NCI-H187 treated with DMSO at 0.1 percent for 48 hours (cell line): ENCODE results near the gene KIF12.
"Not testable (repeated sequence)": the region's sequence is repeated elsewhere in the genome, so short reads cannot be mapped to it uniquely, and the experiment has no call there.

Source experiments
- DNase-seq: peaks from one replicate; lab custom pipeline; 2025; lab: John Stamatoyannopoulos, UW

KIF12 gene

DNA sequence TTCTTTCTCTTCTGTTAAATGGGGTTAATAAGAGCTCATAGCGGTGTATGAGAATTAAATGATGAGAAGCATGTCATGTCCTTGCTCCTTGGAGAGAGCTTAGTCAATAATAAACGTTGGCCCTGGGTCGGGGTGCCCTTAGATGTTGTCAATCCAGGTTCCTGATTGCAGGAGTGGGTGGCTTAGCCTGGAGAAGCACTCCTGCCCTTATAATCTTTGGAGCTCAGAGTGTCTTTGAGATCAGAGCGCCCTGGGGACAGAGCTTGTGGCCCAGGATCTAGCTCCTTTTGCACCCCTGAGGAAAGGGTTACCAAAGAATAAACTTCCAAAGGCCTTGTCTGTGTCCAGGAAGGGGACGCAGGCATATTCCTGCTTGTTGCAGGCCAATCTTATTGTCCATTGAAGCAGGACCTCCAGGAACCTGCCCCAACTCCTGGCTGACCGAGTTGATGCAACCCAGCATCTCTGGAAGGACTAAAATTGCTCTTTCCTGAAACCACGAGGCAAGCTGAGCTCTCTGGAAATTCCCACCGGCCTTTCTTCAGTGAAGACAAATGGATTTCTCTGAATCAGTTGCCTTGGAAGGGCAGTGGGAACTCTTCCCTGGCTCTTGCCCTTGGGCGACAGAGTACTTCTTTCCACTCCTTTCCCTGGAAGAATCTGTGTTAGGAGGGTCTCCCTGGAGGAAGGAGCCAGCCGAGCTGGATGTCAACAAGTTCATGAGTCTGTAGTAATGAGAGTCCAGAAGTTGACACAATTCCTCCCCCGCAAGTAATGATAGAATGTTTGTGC lies 14.6 kb downstream of the KIF12 start:
- DNase-seq: no peak

DNA sequence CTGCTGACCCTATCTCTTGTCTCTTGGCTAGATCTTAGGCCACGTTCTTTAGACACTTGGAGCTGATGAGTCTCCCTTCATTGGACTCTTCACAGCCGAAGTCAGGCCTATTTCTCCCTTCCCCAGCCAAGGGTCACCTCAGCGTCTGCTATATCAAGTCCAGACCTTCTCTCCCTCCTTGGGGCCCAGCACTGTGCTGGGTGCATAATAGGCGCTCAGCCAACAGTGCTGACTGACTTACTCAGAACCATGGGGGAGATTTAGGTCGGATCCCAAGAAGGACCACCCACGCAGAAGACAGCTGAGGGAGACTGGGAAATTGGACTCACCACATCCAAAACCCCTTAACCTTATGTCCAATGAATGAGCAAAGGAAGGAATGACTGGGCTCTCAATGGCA lies 15.4 kb downstream of the KIF12 start:
- no peak for DNase-seq

DNA sequence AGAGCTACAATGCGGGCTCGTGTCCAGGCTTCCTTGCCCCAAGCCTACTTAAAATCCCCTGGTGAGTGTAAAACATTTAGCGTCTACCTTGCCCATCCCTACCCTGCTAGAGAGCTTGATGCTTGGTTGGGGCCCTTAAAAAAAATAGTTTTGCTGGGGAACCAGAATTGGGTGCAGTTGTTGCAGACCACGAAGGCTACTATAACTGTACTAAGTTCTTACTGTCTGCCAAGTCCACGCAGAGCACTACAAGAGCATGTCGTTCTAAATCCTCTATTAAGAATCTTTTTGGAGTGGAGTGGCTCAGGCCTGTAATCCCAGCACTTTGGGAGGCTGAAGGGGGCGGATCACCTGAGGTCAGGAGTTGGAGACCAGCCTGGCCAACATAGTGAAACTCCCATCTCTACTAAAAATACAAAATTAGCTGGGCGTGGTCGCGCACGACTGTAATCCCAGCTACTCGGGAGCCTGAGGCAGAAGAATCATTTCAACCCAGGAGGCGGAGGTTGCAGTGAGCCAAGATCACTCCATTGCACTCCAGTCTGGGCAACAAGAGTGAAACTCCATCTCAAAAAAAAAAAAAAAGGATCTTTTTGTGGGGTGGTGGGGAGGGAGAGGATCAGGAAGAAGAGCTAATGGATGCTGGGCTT lies 16.2 kb downstream of the KIF12 start:
- DNase-seq: not testable (repeated sequence)

DNA sequence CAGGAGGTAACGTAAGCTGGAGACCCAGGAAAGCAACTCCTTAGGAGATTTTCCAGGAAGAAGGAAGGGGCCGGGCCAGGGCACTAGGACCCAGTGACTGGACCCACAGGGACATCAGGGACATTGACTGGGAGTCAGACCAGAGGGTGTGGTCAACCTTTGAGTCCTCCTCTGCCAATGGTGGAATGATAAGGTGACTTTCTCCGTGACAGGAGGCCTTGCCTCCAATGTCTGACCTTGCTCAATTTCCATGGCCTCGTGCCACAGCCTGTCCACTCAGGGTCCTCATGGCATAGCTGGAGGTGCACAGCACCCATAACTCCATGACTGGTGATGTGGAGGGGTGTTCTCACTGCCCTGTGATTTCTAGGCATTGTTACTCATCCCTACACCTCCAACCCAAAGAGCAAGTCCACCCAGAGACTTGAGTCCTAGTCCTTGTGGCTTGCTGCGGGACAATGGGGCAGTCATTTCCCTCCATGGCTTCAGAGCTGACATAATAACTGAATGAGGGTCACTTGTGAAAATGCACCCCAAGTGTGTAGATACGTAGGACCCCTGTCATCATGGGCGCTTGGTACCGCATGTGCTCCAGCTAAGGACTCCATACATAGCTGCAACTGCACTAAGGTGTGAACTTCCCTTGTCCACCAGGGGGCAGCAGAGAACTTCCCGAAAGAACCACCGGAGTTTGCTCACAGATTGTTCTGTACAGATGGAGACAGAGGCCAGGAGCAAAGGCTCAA lies 16.9 kb downstream of the KIF12 start:
- DNase-seq: no peak

DNA sequence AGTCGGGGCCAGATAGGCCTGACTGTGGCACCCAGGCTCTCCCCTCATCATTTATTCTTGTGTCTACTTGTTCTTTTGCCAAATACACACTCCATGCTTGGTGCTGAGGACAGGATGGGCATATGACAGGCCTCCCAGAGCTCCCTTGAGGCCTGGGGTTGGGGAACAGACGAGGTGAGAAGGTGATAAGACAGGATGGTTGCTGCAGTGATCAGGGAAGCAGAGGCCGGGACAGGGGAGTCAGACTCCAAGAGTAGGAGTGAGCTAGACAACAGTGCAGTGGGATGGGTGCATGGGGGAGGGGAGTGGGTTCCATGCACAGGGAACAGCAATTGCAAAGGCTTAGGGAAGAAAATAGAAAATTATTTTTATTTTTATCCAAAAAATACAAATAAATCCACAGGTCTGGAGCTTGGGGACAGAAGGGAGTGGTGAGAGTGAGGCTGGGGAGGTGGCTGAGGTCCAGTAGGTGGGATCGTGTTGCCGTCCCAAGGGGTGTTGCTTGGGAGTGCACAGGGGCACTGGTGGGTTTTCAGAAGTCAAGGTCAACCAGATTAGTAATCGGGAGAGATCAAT lies 17.6 kb downstream of the KIF12 start:
- DNase-seq: no peak

DNA sequence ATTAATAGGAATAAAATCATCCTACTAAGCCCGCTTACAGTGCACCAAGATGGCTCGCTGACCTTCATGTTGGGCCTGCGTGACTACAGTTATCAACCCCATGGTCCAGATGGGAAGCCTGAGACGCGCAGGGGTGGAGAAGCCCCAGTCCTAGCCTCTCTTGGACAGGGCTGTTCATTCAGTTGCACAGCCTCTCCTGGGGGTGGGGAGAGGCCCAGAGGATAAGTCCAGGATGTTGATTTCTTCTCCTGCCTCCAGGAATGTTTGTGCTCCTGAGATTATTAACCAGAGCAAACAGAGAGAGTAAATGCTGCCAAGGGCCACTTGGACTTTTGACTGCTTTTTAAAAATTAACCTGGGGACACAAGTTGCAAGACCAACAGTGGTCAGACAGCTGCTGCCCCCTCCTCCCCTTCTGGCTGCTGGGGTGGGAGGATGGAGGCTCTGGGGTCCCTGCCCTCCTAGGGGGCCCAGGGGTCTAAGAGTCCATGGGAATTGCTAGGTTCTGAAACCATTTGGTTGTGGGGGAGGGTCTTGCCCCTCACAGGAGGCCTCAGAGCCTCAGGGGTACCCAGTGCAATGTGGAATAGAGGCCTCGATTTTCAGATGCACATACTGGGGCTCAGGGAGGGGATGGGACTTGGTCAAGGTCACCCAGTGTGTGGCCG lies 18.2 kb downstream of the KIF12 start:
- DNase-seq: no peak

DNA sequence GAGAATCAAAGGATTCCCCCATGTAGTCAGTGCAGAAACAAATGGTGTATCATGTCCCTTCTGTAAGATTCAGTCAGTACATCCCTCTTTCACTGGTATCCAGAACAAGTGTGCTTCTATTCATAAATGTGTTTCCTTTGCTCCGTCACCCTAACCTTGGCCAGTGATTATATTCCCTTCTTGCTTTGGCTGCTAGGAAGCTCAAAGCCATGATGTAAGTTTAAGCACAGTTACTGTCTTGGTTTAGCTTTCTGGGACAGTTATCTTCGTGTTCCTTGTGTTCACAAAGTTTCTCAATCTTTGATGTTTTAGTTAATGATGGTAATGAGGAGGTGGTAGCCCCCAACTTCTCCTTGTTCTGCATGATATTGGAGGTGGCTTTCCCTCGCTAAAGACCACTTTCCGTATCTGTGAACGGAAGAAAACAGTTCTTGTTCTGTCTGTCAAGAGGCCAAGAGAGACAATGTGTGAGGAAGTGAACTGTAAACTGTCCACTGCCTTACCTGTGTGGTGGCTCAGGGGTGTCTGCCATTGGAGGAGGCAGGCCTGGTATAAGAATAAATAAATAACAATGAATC lies 18.8 kb downstream of the KIF12 start:
- DNase-seq: no peak

DNA sequence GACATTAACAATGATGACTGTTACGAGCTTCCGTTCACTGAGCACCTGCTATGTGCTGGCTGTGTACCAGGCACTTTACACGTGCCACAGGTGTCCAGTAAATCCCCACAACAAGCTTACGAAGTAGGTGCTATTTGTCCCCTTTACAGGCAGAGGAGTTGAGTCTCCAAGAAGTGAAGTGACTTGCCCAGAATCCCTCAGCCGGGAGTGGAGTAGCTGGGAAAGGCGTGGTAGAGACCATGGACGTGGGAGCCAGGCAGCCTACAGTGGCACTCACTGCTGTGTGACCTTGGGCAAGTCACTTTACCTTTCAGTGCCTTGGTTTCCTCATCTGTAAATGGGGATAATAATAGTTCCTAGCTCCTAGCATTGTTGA lies 20.3 kb downstream of the KIF12 start:
- DNase-seq: no peak

DNA sequence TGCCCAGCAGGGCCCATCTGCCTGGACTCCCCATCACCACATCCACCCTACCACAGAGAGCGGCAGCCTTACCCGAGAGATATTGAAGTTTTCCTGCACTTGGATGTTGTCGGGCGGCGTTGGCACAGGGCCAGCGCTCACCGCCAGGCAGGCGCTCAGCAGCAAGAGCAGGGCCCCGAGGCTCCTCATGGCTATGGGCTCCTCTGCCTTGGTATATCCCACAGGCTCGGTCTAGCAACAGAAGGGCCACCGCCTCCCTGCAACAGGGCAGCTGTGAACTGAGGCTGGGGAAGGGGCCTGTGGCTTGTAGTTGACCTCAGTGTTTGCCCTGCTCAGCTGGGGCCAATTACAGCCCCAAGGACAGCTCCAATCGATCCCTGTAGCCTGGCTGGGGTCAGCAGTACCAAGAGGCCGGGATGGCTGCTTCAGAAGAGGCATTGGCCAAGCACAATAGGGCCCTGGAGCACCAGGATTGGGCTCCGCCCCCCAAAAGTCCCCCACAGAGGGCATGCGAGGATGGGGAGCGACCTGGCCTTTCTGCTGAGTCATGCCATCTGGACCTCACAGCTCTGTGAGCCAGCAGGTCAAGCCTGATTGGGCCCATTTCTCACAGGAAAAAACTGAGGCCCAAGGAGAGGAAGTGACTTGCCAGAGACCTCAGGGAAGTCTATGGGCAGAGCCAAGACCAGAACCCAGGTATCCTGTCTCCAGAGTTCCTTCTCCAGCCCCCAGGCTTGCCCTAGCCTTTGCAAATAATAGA lies 20.9 kb downstream of the KIF12 start, which contains the start of gene AMBP:
Gene AMBP, minus strand, starts transcription at position 280 of the 760 bp plus-strand sequence. Its CDS starts 91 bp downstream, at position 189.
- DNase-seq: no peak

DNA sequence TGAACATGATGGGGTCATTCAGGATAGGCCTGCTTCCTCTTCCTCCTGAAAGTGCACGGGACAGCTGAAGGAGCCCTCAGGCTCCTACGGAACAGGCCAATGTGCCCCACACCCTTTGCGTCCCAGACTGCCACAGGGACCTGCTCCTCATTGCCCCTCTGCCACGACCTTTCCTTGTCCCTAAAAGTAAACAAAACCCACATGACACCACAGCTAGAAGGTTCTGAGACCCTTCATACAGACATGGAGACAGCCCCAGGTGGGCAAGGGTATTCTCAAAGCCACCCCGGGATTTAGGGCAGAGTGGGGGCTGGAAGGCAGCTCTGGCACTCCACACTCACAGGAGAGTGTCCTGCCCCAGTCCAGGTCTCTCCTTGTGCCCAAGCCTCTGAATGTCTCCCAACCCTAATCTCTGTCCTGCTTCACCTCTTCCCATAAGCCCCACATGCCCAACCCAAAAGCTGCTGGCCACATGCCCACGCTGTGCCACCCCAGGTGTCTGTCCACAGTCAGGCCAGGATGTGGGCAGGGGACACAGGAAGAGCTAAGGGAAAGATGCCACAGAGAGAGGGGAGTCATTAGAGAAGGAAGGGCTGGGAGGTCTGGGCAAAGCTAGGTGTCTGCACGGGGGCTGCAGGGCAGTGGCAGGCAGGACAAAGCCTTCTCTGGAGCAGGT lies 21.8 kb downstream of the KIF12 start:
- no peak for DNase-seq

DNA sequence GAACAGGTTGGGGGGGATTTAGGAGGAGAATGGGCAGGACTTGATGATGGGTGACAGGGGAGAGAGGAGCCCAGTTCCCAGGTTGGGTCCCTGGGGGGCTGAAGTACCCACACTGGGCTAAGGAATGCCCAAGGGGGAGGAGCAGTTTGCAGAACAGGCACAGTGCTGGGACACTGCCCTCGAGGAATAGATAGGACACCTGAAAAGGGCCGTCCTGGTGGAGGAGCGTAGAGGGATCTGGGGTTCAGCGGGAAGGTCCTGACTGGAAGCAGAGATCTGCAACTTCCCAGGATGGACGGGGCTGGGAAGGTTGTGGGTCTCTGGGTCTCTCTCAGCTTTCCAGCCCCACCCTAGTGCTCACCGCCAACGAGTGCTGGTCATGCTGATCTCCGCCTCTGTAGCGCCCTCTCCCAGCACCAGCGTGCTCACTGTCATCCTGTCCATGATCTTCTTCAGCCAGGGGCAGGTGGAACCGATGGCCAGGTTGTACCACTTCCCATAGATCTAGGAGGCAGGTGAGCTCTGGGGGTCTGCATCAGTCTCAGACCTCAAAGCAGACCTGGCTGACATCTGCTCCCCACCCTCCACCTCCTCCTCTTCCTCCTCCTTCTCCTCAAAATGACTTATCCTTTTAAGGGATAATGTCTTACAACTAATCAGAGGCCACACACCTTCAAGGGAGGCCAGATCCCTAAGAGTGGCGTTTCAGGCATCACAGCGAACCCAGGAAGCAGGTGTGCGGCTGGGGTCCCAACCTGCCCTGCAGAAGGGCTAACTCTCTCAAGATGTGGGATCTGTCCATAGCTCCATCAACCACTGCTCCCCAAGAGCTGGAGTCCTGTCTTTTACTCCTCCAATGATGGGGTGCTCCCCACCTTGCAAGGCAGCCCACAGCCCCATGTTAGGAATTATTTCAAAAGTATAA lies 22.6 kb downstream of the KIF12 start:
- DNase-seq: no peak

DNA sequence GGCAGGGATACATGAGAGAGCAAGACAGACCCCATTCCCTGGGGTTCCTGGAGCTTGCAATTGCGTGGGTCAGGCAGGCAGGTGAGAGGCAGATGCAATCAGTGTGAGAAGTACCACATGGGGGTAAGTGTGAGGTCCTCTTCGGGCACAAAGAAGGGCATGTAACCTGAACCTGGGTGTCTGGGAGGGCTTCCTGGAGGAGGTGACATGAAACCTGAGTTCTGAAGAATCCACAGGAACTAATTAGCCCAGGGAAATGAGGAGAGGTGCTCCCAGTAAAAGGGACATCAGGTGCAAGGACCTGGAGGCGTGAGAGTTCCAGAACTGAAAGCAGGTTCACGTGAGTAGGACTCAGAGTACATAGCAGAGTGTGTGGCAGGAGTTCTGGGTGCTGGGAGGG lies 23.5 kb downstream of the KIF12 start:
- DNase-seq: no peak

DNA sequence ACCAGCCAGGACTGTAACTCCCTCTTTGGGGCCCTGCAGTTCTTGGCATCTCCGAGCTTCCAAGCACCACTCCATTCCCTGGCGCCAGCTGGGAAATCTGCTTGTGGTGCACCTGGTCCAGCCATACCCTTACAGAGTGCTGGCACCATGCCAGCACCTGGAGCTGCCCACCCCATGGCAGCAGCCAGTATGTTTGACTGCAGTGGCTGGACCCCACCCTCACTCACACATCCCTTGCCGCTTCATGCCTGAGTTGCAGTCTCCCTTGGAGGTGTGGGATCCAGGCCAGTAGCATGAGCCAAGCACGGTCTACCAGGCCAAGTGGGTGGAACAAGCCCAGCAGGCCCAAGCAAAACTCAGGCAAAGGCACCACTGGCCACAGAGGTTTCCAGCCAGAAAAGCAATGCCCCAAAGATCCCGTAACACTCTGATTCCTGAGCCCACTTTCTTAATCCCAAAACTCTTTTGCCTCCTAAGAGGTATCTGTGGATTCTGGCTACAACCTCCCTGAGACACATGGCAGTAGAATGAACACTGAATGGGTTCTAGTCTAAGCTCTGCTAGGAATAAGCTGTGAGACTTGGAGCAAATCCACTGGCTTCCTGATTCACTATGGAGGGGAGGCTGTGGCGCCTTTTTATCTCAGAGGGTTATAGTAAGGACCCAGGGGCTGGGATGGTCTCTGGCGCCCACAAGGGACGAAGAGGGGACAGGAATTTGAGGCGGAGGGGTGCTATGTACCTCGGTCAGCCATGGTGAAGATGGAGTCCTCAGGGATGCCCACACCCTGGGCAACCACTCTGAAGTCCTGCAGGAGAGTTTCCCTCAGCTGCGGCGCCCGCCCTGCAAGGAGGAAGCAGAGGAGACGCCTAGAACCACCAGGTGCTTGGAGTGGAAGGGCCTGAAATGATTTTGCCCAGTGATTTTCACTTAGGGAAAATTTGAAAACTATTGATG lies 26.6 kb downstream of the KIF12 start:
- no peak for DNase-seq

DNA sequence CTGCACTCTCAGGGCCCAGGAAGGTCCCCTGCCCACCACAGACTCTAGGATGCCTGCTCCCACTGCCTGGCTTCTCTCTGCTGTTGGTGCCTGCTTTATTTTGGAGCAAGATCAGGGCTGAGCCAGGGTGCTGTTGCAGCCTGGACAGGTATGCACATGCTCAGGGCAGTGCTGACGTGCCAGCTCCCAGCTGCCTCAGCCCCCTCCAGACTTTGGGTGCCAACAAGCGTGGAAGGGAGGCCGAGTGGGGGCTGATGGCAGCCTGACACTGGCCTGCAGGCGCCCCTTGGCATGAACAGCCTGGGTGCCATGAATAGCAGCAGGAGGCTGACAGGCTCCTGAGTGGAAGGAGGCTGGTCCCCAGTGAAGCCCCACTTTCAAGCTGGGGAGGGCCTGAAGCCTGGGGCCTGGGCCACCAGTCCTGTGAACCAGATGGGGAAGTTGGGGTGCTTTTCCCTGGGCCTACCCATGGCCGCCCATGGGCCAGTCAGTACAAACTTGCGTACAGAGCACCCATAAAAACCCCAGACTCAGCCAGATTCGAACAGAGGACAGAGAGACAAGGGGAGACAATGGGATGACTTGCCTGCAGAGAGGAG lies 27.8 kb downstream of the KIF12 start:
- no peak for DNase-seq

DNA sequence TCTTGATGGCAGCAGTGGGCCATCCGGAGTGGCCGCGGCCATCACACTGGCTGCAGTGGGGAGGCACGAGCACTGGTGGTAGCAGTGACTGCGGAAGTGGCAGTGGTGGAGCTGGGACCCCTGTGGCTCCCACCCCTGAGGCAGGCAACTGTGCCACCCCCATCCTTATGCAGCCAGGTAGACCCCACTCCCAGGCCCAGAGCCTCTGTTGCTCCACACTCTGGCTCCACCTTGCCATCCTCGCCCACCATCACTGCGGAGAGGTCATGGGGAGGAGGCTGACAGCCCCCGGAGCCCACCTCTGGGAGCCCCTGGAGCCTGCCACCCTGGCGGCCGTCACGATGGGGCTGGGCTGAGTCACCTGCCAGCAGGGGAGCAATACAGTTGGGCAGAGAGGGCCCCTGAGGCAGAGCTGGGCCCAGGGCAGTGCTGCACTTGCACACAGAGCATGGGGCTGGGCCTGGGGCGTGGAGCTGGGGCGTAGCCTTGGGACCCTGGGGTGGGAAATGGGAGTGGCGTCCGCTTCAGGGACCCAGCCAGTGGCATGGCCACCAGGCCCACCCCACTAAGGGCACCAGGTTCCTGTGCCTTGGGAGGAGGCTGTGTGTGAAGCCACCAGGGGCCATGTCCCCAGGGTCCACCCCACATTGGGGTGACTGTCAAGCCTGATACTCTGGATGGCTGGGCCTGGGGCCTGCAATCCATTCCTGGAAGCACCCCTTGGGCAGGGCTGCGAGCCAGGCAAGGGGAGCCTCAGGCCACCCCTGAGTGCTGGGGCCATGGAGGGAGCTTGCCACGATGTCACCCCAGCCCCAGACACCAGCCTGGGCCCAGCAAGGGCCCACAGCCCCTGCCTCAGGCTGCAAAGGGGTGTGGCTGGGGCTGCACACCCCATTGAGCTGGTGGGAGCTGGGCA lies 28.6 kb downstream of the KIF12 start:
- no peak for DNase-seq

DNA sequence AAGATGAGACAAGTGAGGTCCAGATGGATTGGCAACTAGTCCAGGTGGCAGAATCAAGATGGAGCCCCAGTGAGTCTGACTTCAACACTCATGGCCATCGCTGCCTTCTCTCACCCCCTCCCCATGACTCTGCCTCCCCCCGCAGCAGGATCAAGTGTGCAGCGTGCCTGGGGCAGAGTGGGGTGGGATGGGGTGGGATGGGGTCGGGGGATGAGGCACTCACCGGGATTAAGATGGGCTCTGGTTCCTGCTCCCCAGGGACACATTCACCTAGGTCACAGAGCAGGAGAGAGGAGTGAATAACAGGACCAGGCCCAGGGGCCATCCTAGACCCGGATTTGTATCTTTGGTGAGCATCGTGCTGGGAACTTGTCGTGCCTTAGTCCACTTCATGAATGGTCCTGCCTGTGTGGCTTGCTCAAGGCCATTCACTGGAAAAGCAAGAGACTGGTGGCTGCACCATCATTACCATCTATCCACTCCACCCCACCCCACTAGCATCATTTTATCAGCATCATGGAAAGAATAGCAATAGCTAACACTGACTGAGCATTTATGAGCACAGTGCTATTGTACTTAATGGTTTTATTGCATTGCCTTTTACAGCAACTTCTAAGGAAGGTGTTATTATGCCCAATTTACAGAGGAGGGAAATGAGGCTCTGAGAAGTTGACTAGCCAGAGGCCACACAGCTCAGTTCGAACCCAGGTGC lies 29.5 kb downstream of the KIF12 start:
- DNase-seq: no peak
